ENCODE data around the gene ATP1A1.

The ATP1A1 gene

GRCh38 chr1:116359060-116359830 is 13.8 kb upstream of the ATP1A1 start:
- no peak overlapping the region for H3K4me3 ChIP-seq (ENCODE audit: control insufficient read depth, low read depth, low read length)
- TF ChIP-seq CTCF (conservative IDR thresholded peaks at IDR 0.05; ENCODE audit: control insufficient read depth, insufficient read depth, low read depth, low read length) = no peak
- no peak for DNase-seq (ENCODE audit: low read depth)

GRCh38 chr1:116359871-116360270 is 13.2 kb upstream of the ATP1A1 start:
- TF ChIP-seq CTCF (conservative IDR thresholded peaks at IDR 0.05; ENCODE audit: control insufficient read depth, insufficient read depth, low read depth, low read length) = no peak
- no peak for DNase-seq (ENCODE audit: low read depth)
- no peak overlapping the region for H3K4me3 ChIP-seq (ENCODE audit: control insufficient read depth, low read depth, low read length)

- TF ChIP-seq CTCF (conservative IDR thresholded peaks at IDR 0.05; ENCODE audit: control insufficient read depth, insufficient read depth, low read depth, low read length) = peak; percentile 45
- DNase-seq (ENCODE audit: low read depth) = peak; percentile 54
- H3K4me3 ChIP-seq (ENCODE audit: control insufficient read depth, low read depth, low read length) = no peak overlapping the region
These were observed 12.4 kb upstream of the ATP1A1 start for GRCh38 chr1:116360429-116361173.

- DNase-seq (ENCODE audit: low read depth) = no peak
- TF ChIP-seq CTCF (conservative IDR thresholded peaks at IDR 0.05; ENCODE audit: control insufficient read depth, insufficient read depth, low read depth, low read length) = no peak
- H3K4me3 ChIP-seq (ENCODE audit: control insufficient read depth, low read depth, low read length) = no peak overlapping the region
These were observed 11.4 kb upstream of the ATP1A1 start for GRCh38 chr1:116361648-116362047.

GRCh38 chr1:116362050-116362449 is 11.0 kb upstream of the ATP1A1 start:
- H3K4me3 ChIP-seq (ENCODE audit: control insufficient read depth, low read depth, low read length) = no peak overlapping the region
- DNase-seq (ENCODE audit: low read depth) = no peak
- TF ChIP-seq CTCF (conservative IDR thresholded peaks at IDR 0.05; ENCODE audit: control insufficient read depth, insufficient read depth, low read depth, low read length) = no peak

- no peak for TF ChIP-seq CTCF (conservative IDR thresholded peaks at IDR 0.05; ENCODE audit: control insufficient read depth, insufficient read depth, low read depth, low read length)
- no peak for DNase-seq (ENCODE audit: low read depth)
- no peak overlapping the region for H3K4me3 ChIP-seq (ENCODE audit: control insufficient read depth, low read depth, low read length)
These were observed 7.7 kb upstream of the ATP1A1 start for GRCh38 chr1:116365353-116365780.
